Smooth muscle cell (in vitro differentiated cells): ENCODE measurements around the gene PALLD. TPM values are rescaled to one million over a fixed set of nuclear protein-coding genes. Genes with fewer than 3 reads are reported as not detected.

Experiments
- DNase-seq: peaks from one replicate; lab custom pipeline; 2025; ENCODE audit not compliant: unreplicated experiment; lab: John Stamatoyannopoulos, UW
- H2AFZ ChIP-seq: fragments of 200-600 bp; sonication (generic); 2 replicates; pipeline ENCODE4 v1.6.0; 2016; ENCODE audit warnings: antibody characterized with exemption, low read depth, mild to moderate bottlenecking
- H3F3A ChIP-seq: fragments of 200-600 bp; sonication (generic); 2 replicates; pipeline ENCODE4 v1.6.0; 2017; ENCODE audit warnings: antibody characterized with exemption, low read depth
- H3K27ac ChIP-seq: fragments of 200-600 bp; sonication (generic); 2 replicates; pipeline ENCODE4 v1.5.1; 2016; ENCODE audit warnings: low read depth, mild to moderate bottlenecking
- H3K27me3 ChIP-seq: fragments of 200-600 bp; sonication (generic); 2 replicates; pipeline ENCODE4 v1.6.1; 2016; ENCODE audit warnings: low read depth, mild to moderate bottlenecking
- H3K36me3 ChIP-seq: fragments of 200-600 bp; sonication (generic); 2 replicates; pipeline ENCODE4 v1.5.1; 2016; ENCODE audit warnings: low read depth
- H3K4me1 ChIP-seq: fragments of 200-600 bp; sonication (generic); 2 replicates; pipeline ENCODE4 v1.5.1; 2016; ENCODE audit warnings: low read depth
- H3K4me2 ChIP-seq: fragments of 200-600 bp; sonication (generic); 2 replicates; pipeline ENCODE4 v1.6.0; 2016; ENCODE audit warnings: mild to moderate bottlenecking
- H3K4me3 ChIP-seq: fragments of 200-600 bp; sonication (generic); 2 replicates; pipeline ENCODE4 v1.5.1; 2016; ENCODE audit warnings: mild to moderate bottlenecking
- H3K79me2 ChIP-seq: fragments of 200-600 bp; sonication (generic); 2 replicates; pipeline ENCODE4 v1.6.0; 2016; ENCODE audit warnings: low read depth, mild to moderate bottlenecking
- H3K9ac ChIP-seq: fragments of 200-600 bp; sonication (generic); 2 replicates; pipeline ENCODE4 v1.6.0; 2016; ENCODE audit warnings: low read depth
- H3K9me3 ChIP-seq: fragments of 200-600 bp; sonication (generic); replicated peaks from 2 replicates; pipeline ENCODE4 v1.5.1; 2016; ENCODE audit warnings: low read depth
- H4K20me1 ChIP-seq: fragments of 200-600 bp; sonication (generic); 2 replicates; pipeline ENCODE4 v1.6.0; 2016; ENCODE audit warnings: low read depth
- CTCF ChIP-seq: fragments of 200-600 bp; sonication (generic); IDR thresholded peaks from 2 replicates; pipeline ENCODE4 v1.5.1; 2017; ENCODE audit warnings: borderline replicate concordance, mild to moderate bottlenecking, antibody characterized with exemption; ENCODE audit not compliant: insufficient read depth, poor library complexity, severe bottlenecking
- WGBS: methylation state at CpG from one replicate; pipeline ENCODE4 v1.1.7; 2016; ENCODE audit warnings: low lambda C conversion rate; 5-methylcytosine and 5-hydroxymethylcytosine counted together
- polyA plus RNA-seq: library from polyadenylated mRNA; unstranded; fragments of >200 nt; fragmentation: Nextera tagmentation; extraction: Ambion mirVana; gene quantifications from 2 replicates; pipeline ENCODE4 v1.2.1, GENCODE V29; 2016
- total RNA-seq: library from RNA; depleted of rRNA; stranded (reverse); fragments of >200 nt; gene quantifications from 2 replicates; pipeline ENCODE4 v1.2.3, GENCODE V29; 2014

The PALLD gene
- total and polyA plus RNA-seq, 2 experiments from 2014 or later: 354 to 415 TPM

DNA sequence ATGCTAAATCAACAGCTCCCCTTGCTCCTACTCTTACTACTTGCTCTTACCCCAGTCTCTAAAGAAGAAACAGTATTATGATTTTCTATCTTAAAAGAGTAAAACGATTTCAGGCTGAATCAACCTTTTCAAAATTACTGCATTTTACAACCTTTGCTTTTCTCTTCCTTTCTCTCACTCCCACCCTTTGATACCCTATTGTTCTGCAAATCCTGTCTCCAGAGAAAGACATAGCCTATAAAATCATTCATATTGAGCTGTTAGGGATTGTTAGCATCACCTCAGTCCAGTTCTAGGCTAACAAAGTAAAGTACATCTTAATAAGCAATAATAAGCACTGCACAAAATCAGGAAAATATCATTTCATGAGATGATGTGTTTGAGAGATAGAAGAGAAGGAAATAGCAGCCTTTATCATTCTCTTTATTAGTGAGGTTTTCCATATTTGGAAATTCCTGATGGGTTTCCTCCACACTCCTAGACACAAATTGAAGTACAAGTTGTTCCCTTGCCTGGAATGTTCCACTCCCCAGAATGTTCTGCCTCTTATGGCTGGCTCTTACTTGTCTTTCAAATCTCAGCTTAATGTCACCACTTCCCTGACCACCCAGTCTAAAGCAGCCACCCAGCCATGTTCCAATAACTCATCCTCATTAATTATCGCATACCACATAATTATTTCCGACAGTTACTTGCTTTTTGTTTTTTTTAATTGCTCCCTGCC, 219.7 kb downstream of the PALLD start:
- Histone ChIP-seq H3K4me2 (no peak overlapping the region), H3F3A (no peaks in the 10 kb centered on the region), H3K9me3 (no peaks in the 10 kb centered on the region), H4K20me1 (no peaks in the 10 kb centered on the region), H2AFZ (no peak overlapping the region), H3K27me3 (no peaks in the 10 kb centered on the region), H3K4me1 (no peaks in the 10 kb centered on the region), H3K4me3 (no peak overlapping the region), H3K79me2 (peaks cover 68% of the 10 kb centered on the region), H3K9ac (no peak overlapping the region), H3K27ac (peak overlapping the region; percentile 9), H3K36me3 (peaks cover 18% of the 10 kb centered on the region)
- WGBS: 79% methylated on average over 3 of the region's 3 CpGs
- TF ChIP-seq CTCF: no peak
- no peak for DNase-seq

DNA sequence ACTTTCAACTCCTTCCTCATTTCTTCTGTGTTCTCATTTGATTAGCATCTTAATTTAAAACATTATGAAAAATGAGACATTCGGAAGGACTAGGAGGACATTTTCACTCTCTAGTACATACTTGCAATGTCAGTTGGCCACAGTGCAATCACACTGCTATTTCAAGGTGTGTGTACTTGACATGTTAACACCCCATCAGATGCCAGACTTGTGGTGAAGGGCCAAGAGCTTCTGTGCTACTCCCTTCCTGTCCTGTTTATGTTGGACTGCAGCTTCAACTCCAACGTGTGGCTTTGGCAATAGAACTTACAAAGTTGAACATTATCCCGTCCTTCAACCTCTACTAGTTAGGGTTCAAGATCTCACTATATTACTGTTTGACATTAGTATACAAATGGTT, 221.0 kb downstream of the PALLD start:
- Histone ChIP-seq H3K4me2 (no peak overlapping the region), H3K4me3 (no peak overlapping the region), H3K27me3 (no peaks in the 10 kb centered on the region), H3K27ac (no peak overlapping the region), H3K9me3 (no peaks in the 10 kb centered on the region), H4K20me1 (no peaks in the 10 kb centered on the region), H3K4me1 (no peaks in the 10 kb centered on the region), H3F3A (peaks cover under 1% of the 10 kb centered on the region), H3K79me2 (peaks cover 69% of the 10 kb centered on the region), H3K36me3 (peaks cover 9% of the 10 kb centered on the region), H2AFZ (no peak overlapping the region), H3K9ac (no peak overlapping the region)
- 91% methylated on average over 3 of the region's 3 CpGs for WGBS
- no peak for DNase-seq
- no peak for TF ChIP-seq CTCF

GRCh38 chr4:168719725-168720124, 222.9 kb downstream of the PALLD start:
- DNase-seq: no peak
- H2AFZ ChIP-seq: no peak overlapping the region
- 100% methylated on average over 1 of the region's 1 CpG for WGBS

More at GRCh38 chr4:168719725-168720124, 222.9 kb downstream of the PALLD start:
- H3K4me1 ChIP-seq: peaks cover 8% of the 10 kb centered on the region
- H3K9me3 ChIP-seq: no peaks in the 10 kb centered on the region
- H3K4me3 ChIP-seq: no peak overlapping the region
- peaks cover 9% of the 10 kb centered on the region for H3K36me3 ChIP-seq
- no peak overlapping the region for H3K27ac ChIP-seq
- H3K79me2 ChIP-seq: peaks cover 72% of the 10 kb centered on the region
- peaks cover 15% of the 10 kb centered on the region for H3F3A ChIP-seq
- TF ChIP-seq CTCF: no peak
- H3K4me2 ChIP-seq: no peak overlapping the region
- no peaks in the 10 kb centered on the region for H3K27me3 ChIP-seq
- no peaks in the 10 kb centered on the region for H4K20me1 ChIP-seq
- H3K9ac ChIP-seq: no peak overlapping the region
